ENCODE data around the gene AGPAT2. TPM values are rescaled to one million over a fixed set of nuclear protein-coding genes. Genes with fewer than 3 reads are reported as not detected.

The AGPAT2 gene
- total RNA-seq, 4 donors from 2014 or later: 22.0 to 52.8 (median 39.3) TPM

DNA sequence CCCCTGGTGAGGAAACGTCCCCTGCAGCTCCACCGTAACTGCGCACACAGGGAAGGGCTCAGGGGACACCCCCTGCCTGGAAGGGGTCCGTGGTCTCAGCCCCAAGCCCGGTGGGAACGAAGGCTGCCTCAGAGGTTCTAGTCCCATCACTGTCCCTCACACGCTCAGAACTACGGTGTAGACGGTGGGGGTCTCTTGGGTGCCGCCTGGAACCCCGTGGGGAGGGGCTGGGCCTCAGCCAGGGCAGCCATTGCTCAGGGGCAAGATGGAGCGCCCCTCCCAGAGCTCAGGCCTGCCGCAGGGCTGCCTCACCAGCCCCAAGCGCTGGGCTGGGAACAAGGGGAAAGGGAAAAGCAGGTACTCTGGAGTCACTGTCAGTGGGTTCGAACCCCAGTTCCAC, 2.9 kb downstream of the AGPAT2 start:
- 83% methylated on average over 7 of the region's 15 CpGs for WGBS
- intact Hi-C loops (cut with DNase I): no loop called here
- Histone ChIP-seq H3K27me3 (no peaks in the 10 kb centered on the region), H3K27ac (replicated peaks in 1 of 4) (no peak overlapping the region), H3K36me3 (peaks cover 0 to 3% (median 0%) of the 10 kb centered on the region in 4 donors), H3K9me3 (no peaks in the 10 kb centered on the region), H3K4me3 (no peak overlapping the region), H3K4me1 (peaks cover 43 to 60% (median 45%) of the 10 kb centered on the region in 4 donors)
- no peak for TF ChIP-seq EP300 (IDR thresholded peaks at IDR 0.05)
- no peak for TF ChIP-seq POLR2AphosphoS5 (IDR thresholded peaks at IDR 0.05)
- TF ChIP-seq, protein P1, sequence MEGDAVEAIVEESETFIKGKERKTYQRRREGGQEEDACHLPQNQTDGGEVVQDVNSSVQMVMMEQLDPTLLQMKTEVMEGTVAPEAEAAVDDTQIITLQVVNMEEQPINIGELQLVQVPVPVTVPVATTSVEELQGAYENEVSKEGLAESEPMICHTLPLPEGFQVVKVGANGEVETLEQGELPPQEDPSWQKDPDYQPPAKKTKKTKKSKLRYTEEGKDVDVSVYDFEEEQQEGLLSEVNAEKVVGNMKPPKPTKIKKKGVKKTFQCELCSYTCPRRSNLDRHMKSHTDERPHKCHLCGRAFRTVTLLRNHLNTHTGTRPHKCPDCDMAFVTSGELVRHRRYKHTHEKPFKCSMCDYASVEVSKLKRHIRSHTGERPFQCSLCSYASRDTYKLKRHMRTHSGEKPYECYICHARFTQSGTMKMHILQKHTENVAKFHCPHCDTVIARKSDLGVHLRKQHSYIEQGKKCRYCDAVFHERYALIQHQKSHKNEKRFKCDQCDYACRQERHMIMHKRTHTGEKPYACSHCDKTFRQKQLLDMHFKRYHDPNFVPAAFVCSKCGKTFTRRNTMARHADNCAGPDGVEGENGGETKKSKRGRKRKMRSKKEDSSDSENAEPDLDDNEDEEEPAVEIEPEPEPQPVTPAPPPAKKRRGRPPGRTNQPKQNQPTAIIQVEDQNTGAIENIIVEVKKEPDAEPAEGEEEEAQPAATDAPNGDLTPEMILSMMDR (IDR thresholded peaks at IDR 0.05): no peak
- TF ChIP-seq POLR2A (IDR thresholded peaks at IDR 0.05; ENCODE audit: low read depth): no peak
- no peak for DNase-seq (ENCODE audit: extremely low spot score)

DNA sequence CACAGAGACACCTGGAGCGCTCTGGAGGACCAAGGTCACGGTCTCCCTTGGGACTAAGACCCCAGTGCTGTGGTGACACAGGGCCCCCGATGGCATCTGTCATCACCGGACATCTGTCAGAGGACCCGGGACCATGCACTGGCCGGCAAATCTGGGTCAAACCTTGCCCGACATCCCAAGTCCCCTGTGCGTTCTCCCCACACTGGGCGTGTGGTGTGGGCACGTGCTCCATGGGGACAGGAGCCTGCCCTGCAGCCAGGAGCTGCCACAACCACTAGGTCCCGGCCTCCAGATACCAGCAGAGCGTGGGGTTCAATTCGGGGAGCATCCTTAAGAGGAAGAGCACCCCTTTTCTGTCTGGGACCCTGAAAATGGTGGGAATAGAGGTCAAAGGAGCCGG, 3.5 kb downstream of the AGPAT2 start:
- Histone ChIP-seq H3K4me1 (peaks cover 42 to 60% (median 47%) of the 10 kb centered on the region in 4 donors), H3K27me3 (no peaks in the 10 kb centered on the region), H3K4me3 (no peak overlapping the region), H3K36me3 (peaks cover 0 to 3% (median 0%) of the 10 kb centered on the region in 4 donors), H3K9me3 (no peaks in the 10 kb centered on the region), H3K27ac (replicated peaks in 1 of 4) (no peak overlapping the region)
- no peak for TF ChIP-seq EP300 (IDR thresholded peaks at IDR 0.05)
- TF ChIP-seq POLR2AphosphoS5 (IDR thresholded peaks at IDR 0.05): no peak
- no peak for TF ChIP-seq POLR2A (IDR thresholded peaks at IDR 0.05; ENCODE audit: low read depth)
- TF ChIP-seq, protein P1 (IDR thresholded peaks at IDR 0.05): no peak
- DNase-seq (ENCODE audit: extremely low spot score): no peak
- 91% methylated on average over 12 of the region's 14 CpGs for WGBS
- intact Hi-C loops (cut with DNase I): no loop called here

DNA sequence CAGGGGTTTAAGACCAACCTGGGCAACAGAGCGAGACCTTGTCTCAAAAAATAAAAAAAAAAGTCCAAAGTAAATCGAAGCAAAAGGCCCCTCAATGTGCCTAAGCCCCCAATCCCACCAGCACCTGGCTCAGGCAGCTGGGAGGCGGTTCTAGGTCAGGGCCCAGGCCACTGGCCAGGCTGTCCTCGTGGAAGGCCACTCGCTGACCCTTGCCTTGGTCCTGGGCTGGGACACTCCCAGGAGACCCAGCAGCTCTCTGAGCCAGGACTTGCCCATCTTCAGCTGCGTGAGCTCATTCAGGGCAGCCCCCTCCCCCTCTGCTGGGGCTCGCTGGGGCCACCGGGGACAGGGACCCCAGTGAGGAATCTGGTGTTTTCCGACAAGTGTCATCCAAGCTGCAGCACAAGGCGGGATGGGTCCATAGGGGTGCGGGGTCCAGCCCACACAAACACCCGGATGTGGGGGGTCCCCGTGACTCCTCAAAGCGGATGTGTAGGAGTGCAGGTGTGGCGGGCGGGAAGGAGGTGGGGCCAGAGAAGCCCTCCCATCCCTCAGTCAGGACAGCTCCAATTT, 4.0 kb downstream of the AGPAT2 start:
- intact Hi-C loops (cut with DNase I): no loop called here
- Histone ChIP-seq H3K4me3 (no peak overlapping the region), H3K36me3 (peaks cover 0 to 3% (median 0%) of the 10 kb centered on the region in 4 donors), H3K27ac (replicated peaks in 1 of 4) (no peak overlapping the region), H3K9me3 (no peaks in the 10 kb centered on the region), H3K27me3 (no peaks in the 10 kb centered on the region), H3K4me1 (peaks cover 37 to 55% (median 47%) of the 10 kb centered on the region in 4 donors)
- TF ChIP-seq POLR2A (IDR thresholded peaks at IDR 0.05; ENCODE audit: low read depth) (no peak), EP300 (IDR thresholded peaks at IDR 0.05) (no peak), POLR2AphosphoS5 (IDR thresholded peaks at IDR 0.05) (no peak)
- TF ChIP-seq, protein P1 (IDR thresholded peaks at IDR 0.05): no peak
- WGBS: 94% methylated on average over 8 of the region's 16 CpGs
- DNase-seq (ENCODE audit: extremely low spot score): no peak

DNA sequence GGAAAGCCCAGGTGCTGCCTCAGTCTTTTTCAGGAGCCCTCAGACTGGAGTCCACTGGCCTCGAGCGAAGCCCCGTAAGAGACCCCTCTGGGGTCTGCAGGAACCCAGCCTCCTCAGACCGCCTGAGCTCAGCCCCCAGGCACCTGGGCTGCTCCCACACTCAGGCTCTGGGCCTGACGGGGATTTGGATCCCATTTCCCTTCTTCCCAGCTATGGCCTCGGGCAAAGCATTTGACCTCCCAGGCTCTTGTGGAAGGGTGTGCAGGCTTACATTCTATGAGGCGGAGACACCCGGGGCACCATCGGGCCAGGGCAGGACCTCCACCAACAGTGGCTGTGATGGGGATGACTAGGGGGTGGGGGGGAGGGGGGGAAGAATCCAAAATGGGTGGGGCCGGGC, 4.5 kb downstream of the AGPAT2 start:
- Histone ChIP-seq H3K9me3 (no peaks in the 10 kb centered on the region), H3K27me3 (no peaks in the 10 kb centered on the region), H3K4me1 (peaks cover 32 to 49% (median 41%) of the 10 kb centered on the region in 4 donors), H3K4me3 (no peak overlapping the region), H3K36me3 (peaks cover 0 to 3% (median 0%) of the 10 kb centered on the region in 4 donors), H3K27ac (replicated peaks in 1 of 4) (no peak overlapping the region)
- TF ChIP-seq POLR2AphosphoS5 (IDR thresholded peaks at IDR 0.05) (no peak), EP300 (IDR thresholded peaks at IDR 0.05) (no peak), POLR2A (IDR thresholded peaks at IDR 0.05; ENCODE audit: low read depth) (no peak)
- TF ChIP-seq, protein P1 (IDR thresholded peaks at IDR 0.05): no peak
- intact Hi-C loops (cut with DNase I): no loop called here
- 86% methylated on average over 10 of the region's 10 CpGs for WGBS
- DNase-seq (ENCODE audit: extremely low spot score): no peak
